IPS-18c (cell line): ENCODE measurements around the gene TUBB3.
A peak's percentile ranks its signal among the peaks of the same experiment; 100 is the strongest.
"Not testable (repeated sequence)": the region's sequence is repeated elsewhere in the genome, so short reads cannot be mapped to it uniquely, and the experiment has no call there.

ENCODE experiments used
- H3K4me3 ChIP-seq: 2 replicates; pipeline ENCODE4 v1.7.0; 2013; ENCODE audit warnings: low read depth, mild to moderate bottlenecking, low read length, moderate library complexity; ENCODE audit not compliant: insufficient read depth
- H3K9me3 ChIP-seq: one replicate; pipeline ENCODE4 v1.6.1; 2013; ENCODE audit warnings: mild to moderate bottlenecking, low read length, moderate library complexity; ENCODE audit not compliant: control insufficient read depth, insufficient read depth

The TUBB3 gene

DNA sequence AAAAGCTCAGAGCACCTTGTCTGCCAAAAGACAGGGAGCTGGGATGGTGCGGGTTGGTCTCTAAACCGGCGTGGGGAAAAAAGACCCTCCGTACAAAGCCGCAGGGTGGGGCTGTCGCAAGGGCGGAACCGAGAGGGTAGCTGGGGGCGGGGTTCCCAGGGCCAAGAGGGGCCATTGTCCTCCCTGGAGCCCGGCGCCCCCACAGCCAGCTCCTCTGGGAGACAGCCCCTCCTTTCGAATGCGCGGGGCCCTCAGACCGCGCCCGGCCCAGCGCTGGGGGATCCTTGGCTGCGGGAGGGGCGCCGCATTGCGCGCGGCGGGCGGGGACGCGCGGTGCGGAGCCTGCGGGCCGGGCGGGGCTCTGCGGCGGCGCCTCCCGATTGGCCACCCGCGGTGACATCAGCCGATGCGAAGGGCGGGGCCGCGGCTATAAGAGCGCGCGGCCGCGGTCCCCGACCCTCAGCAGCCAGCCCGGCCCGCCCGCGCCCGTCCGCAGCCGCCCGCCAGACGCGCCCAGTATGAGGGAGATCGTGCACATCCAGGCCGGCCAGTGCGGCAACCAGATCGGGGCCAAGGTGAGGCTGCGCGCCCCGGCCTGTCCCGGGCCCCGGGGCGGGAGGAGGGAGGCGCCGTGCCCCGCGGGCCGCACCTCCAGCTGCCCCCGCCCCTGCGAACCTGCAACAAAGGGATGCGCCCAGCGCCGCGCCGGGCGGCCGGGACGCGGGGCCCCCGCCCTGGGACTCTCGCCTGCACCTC, at the start of gene TUBB3:
TSS of gene TUBB3 (plus strand) at position 459 of the 756 bp plus-strand sequence. CDS start at position 519, 60 bp downstream.
- H3K9me3 ChIP-seq = no peaks in the 10 kb centered on the region
- peak within 1 kb of the TSS; percentile 61 for H3K4me3 ChIP-seq

GRCh38 chr16:89873972-89874689, 49.0 kb upstream of the TUBB3 start:
- Histone ChIP-seq H3K9me3 (peaks cover 2% of the 10 kb centered on the region), H3K4me3 (peak overlapping the region; percentile 95)

DNA sequence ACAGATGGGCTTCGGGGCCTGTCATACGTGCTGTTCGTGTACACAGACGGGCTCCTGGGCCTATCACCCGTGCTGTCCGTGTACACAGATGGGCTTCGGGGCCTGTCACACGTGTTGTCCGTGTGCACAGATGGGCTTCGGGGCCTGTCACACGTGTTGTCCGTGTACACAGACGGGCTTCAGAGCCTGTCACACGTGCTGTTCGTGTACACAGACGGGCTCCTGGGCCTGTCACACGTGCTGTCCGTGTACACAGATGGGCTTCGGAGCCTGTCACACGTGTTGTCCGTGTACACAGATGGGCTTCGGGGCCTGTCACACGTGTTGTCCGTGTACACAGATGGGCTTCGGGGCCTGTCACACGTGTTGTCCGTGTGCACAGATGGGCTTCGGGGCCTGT, 44.0 kb upstream of the TUBB3 start:
- H3K9me3 ChIP-seq, H3K4me3 ChIP-seq: not testable (repeated sequence)

DNA sequence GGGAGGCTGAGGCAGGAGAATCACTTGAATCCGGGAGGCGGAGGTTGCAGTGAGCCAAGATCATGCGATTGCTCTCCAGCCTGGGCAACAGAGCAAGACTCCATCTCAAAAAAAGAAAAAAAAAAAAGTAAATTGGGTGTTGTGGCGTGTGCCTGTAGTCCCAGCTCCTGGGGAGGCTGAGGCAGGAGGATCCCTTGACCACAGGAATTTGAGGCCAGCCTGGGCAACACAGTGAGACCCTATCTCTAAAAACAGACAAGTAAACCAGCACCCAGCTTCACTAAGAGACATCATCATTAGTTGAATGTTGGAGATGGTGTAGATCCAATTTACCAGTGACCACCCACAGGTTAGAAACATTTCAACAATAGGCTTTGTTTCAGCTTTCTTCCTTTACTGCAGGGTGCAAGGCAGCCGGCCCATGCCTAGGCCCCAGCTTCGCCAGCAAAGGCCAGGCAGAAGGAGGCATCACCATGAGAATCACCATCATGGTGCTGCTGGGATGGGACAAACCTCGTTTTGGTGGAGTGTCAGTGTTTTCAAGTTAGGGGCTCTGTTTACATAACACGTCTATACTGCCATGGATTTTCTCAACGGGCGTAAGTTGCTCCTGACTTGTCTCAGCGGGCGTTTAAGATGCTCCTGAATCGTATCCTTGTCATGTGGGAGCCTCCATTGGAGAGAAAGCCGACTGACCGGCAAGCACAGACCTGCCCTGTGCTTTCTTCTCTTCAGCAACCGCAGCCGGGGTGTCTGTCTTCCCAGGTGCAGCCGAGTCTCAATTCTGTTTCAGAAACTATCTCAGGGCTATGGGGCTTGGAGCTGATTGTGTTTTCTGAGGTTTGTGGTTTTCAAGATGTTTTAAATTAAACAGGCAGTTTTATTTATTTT, 42.4 kb upstream of the TUBB3 start:
- no peak overlapping the region for H3K4me3 ChIP-seq
- H3K9me3 ChIP-seq = no peaks in the 10 kb centered on the region

GRCh38 chr16:89881368-89881730, 41.8 kb upstream of the TUBB3 start:
- Histone ChIP-seq H3K4me3 (no peak overlapping the region), H3K9me3 (no peaks in the 10 kb centered on the region)

DNA sequence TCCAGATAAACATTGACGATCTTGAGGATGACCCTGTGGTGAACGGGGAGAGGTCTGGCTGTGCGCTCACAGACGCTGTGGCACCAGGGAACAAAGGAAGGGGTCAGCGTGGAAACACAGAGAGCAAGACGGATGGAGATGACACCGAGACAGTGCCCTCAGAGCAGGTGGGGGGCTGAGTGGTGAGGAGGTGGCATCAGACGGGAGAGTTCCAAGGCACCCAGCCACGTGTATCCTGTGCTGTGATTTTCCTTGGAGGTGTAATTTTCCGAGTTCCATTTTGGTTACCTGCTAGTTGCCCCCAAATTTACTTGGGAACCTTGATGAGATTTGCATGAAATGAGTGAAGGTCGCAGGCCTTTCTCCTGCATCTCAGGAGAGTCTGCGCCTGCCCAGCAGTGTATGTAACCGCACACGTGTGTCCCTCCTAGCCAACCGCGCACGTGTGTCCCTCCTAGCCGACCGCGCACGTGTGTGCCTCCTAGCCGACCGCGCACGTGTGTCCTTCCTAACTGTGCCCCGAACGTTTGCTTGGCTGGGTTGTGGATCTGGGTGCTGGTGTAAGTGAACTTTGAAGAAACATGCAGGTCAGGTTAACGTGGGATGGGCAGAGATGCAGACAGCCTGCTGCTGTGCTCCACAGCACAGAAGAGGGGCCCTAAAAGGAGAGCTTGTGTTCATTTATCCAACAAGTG, 39.6 kb upstream of the TUBB3 start:
- Histone ChIP-seq H3K4me3 (no peak overlapping the region), H3K9me3 (no peaks in the 10 kb centered on the region)

- H3K9me3 ChIP-seq = no peaks in the 10 kb centered on the region
- H3K4me3 ChIP-seq = no peak overlapping the region
Observed at GRCh38 chr16:89884041-89884421, 39.1 kb upstream of the TUBB3 start.

GRCh38 chr16:89887243-89887642, 35.9 kb upstream of the TUBB3 start:
- Histone ChIP-seq H3K9me3 (no peaks in the 10 kb centered on the region), H3K4me3 (no peak overlapping the region)

DNA sequence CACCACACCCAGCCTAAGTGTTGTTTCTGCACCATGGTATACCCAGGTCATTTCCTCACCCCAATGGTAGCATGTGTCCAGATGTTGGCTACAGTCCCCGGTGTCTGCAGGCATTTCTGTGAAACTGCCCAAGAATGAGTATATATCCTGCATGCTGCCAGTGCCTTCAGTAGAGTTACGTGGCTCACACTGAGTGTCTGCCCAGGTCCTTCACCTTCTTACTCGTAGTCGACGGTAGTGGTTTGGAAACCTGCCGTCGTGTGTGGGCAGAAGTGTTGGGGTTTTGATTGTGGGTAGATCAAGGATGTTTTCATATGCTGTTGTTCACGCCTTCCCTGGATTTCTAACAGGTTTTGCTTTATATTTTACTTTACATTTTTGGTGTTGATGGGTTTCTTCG, 32.9 kb upstream of the TUBB3 start:
- no peak overlapping the region for H3K4me3 ChIP-seq
- H3K9me3 ChIP-seq = peaks cover 2% of the 10 kb centered on the region

DNA sequence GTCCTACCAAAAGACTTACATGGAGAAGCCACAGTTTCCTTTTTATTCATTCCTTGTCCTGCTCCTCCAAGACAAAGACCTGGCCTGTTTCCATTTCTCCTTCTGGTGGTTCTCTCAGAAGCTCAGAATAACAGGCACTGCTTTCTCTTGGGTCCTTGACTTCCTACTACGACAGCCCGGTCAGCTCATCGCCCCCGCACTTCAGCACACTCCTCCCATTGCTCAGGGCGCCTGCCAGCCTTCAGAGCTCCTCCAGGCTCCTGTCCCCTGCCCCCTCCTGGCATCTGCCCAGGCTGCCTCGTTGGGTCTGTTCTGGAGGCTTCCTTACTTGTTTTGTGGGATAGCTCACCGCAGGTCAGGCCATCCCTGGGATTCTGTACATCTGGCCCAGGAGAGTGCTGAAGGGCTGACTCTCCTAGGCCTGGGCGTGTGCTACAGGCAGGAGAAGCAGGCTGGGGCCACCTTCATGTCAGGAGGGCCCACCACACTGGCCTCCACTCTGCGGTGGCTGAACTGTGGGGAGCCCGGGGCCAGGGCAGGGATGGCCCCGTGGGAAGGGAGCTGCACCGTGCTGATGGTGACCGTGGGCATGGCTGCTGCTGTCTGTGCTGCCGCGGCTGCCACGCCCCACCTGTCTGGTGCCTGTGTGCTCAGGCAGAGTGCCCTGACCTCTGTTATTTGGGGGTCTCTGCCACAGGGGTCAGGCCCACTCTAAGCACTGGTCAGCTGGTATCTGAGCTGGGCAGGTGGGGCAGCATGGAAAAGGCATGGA, 32.1 kb upstream of the TUBB3 start:
- Histone ChIP-seq H3K9me3 (peaks cover 2% of the 10 kb centered on the region), H3K4me3 (no peak overlapping the region)

- Histone ChIP-seq H3K9me3 (peaks cover 2% of the 10 kb centered on the region), H3K4me3 (no peak overlapping the region)
Observed at GRCh38 chr16:89892055-89892630, 31.0 kb upstream of the TUBB3 start.

- no peak overlapping the region for H3K4me3 ChIP-seq
- peaks cover 2% of the 10 kb centered on the region for H3K9me3 ChIP-seq
Observed at GRCh38 chr16:89892635-89893034, 30.5 kb upstream of the TUBB3 start.

DNA sequence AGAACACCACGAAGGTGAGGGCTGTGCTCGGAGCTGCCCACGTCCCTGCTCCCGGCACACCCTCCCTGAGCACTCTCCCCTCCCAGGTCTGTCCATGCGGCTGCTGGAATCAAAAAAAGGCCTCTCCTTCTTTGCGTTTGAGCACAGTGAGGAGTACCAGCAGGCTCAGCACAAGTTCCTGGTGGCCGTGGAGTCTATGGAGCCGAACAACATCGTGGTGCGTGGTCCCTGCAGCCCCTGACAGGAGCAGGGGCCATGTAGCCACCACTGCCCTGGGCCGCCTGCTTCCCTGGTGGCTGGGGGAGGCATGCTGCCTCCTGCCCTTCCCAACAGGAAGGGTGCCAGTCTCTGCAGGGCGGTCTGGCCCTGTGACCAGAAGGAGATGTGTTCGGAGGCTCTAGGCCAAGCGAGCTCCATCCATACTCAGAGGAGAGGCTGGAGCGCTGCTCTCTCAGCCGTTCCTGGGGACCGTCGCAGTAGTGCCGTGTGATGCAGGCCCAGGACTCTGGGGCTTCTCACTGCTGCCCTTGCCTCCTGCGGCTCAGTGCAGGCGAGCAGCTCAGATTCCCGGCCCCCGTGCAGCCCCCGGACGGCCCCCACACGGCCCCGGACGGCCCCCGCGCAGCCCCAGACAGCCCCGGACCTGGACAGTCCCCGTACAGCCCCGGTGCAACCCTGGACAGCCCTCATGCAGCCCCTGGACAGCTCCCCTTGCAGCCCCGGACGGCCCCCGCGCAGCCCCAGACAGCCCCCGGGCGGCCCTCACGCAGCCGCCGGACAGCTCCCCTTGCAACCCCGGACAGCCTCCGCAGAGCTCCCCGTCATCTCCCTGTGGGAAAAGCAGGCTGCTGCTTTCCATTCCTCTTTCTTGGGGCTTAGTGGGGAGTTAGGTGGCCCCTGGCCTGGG, 29.2 kb upstream of the TUBB3 start:
- Histone ChIP-seq H3K4me3 (no peak overlapping the region), H3K9me3 (peaks cover 2% of the 10 kb centered on the region)

DNA sequence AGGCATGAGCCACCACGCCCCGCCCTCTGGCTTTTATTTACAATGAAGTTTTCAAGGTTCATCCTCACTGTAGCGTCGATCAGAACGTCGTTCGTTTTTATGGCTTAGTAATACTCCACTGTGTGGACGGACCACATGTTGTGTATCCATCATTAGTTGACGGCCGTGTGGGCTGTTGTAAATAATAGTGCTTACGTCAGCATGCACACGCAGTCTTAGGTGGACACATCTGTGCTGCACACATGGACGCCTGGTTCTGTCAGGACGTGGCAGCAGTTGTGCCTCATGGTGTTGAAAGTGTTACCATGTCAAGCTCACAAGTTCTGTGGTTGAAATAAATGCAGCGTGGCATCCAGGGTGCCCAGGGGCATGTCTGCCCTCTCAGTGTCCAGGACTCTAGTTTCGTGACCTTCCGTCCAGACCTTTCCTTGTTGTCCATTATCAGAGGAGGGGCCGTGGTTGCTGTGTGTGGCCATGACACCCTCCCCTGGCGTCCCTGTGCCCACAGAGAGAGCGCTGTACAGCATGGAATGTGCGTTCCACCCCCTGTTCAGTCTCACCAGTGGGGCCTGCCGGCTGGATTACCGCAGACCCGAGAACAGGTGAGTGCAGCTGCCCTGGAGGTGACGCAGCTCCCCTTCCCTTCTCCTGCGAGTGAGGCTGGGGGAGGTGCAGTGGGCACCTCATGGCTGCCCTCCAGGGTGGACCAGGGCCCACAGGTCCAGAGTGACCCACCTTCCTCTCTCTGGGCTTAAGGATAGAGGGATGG, 27.5 kb upstream of the TUBB3 start:
- H3K4me3 ChIP-seq = no peak overlapping the region

GRCh38 chr16:89897204-89897603, 25.9 kb upstream of the TUBB3 start:
- Histone ChIP-seq H3K9me3 (peaks cover 2% of the 10 kb centered on the region), H3K4me3 (no peak overlapping the region)

More for the DNA sequence above, 27.5 kb upstream of the TUBB3 start:
- peaks cover 2% of the 10 kb centered on the region for H3K9me3 ChIP-seq
